Measurements from ENCODE around the gene LINGO1.

LINGO1 gene

GRCh38 chr15:77608774-77609173, 23.9 kb downstream of the LINGO1 start:
- no peaks in the 10 kb centered on the region for H3K9me3 ChIP-seq (ENCODE audit: control insufficient read depth in 5 of 5, low read length in 5 of 5)
- H3K9ac ChIP-seq (ENCODE audit: low read length in 5 of 5), result no peak overlapping the region
- H3K36me3 ChIP-seq (ENCODE audit: control insufficient read depth in 5 of 5, insufficient read depth in 5 of 5, low read length in 5 of 5), result no peaks in the 10 kb centered on the region
- H3K27me3 ChIP-seq (ENCODE audit: control insufficient read depth in 5 of 5, insufficient read depth in 4 of 5, low read length in 5 of 5), result peaks cover 10 to 32% (median 23%) of the 10 kb centered on the region in 5 donors
- H3K4me3 ChIP-seq (ENCODE audit: low read depth in 1 of 5, low read length in 5 of 5), result no peak overlapping the region
- H3K27ac ChIP-seq (ENCODE audit: low read depth, low read length), result no peak overlapping the region
- H3K4me1 ChIP-seq (ENCODE audit: control insufficient read depth in 5 of 5, insufficient read depth in 5 of 5, low read length in 5 of 5), result peaks cover 0 to 9% (median 2%) of the 10 kb centered on the region in 5 donors

DNA sequence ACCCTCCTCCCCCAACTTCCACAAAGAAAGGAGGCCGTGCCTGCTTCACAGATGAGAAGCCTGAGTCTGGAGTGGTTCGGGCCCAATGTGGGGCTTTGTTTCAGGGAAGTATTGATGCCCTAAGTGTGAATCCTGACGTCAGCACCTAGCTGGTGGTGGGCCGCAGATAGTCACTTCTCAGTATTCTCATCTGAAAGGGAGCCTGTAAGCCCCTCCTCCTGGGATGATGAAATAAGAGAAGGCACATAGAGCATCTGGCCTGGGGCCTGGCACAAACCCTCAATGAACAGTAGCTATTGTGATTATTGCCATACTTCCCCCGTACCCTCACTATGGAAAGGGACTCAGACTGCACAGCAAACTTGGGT, 24.8 kb downstream of the LINGO1 start:
- H3K9ac ChIP-seq (ENCODE audit: low read length in 5 of 5), result no peak overlapping the region
- H3K4me3 ChIP-seq (ENCODE audit: low read depth in 1 of 5, low read length in 5 of 5), result no peak overlapping the region
- no peaks in the 10 kb centered on the region for H3K9me3 ChIP-seq (ENCODE audit: control insufficient read depth in 5 of 5, low read length in 5 of 5)
- peaks cover 0 to 9% (median 2%) of the 10 kb centered on the region in 5 donors for H3K4me1 ChIP-seq (ENCODE audit: control insufficient read depth in 5 of 5, insufficient read depth in 5 of 5, low read length in 5 of 5)
- no peak overlapping the region for H3K27ac ChIP-seq (ENCODE audit: low read depth, low read length)
- no peaks in the 10 kb centered on the region for H3K36me3 ChIP-seq (ENCODE audit: control insufficient read depth in 5 of 5, insufficient read depth in 5 of 5, low read length in 5 of 5)
- peaks cover 10 to 32% (median 23%) of the 10 kb centered on the region in 5 donors for H3K27me3 ChIP-seq (ENCODE audit: control insufficient read depth in 5 of 5, insufficient read depth in 4 of 5, low read length in 5 of 5)

DNA sequence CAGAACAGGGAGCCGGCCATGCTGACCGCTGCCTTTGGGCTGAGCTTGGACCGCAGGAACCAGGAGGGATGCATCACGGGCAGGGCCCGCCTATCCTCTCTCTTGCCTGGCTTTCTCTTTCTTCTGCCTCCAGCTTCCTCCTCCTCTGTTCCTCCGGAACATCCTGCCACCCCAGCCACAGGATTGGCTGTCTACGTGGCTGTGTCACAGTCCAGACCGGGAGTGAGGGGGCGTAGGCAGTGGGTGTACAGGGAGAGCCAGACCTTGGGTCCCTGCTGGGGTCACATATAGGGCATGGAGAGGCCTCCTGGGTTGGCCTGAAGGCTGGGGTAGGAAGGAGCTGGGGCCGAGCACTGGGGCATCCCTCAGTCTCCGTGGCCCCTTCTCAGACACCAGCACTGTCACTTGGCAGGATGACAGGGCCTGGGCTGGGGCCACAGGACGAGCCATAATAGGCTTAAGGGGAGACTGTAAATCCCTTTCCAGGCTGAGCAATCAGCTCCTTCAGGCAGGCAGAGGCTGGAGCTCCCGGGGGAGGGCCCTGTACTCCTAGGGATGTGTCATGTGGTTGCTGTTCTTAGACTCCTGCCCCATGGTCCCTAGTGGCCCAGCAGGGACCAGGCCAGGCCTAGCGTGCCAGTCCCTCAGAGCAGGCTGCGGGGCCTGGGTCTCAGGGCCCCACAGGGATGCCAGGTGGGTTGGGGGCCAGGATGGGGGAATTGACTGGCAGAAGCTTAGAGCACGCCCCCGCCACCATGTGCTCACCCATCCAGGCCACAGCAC, 25.4 kb downstream of the LINGO1 start:
- Histone ChIP-seq H3K4me1 (ENCODE audit: control insufficient read depth in 5 of 5, insufficient read depth in 5 of 5, low read length in 5 of 5) (peaks cover 0 to 9% (median 2%) of the 10 kb centered on the region in 5 donors), H3K36me3 (ENCODE audit: control insufficient read depth in 5 of 5, insufficient read depth in 5 of 5, low read length in 5 of 5) (no peaks in the 10 kb centered on the region), H3K9me3 (ENCODE audit: control insufficient read depth in 5 of 5, low read length in 5 of 5) (no peaks in the 10 kb centered on the region), H3K4me3 (ENCODE audit: low read depth in 1 of 5, low read length in 5 of 5) (no peak overlapping the region), H3K27ac (ENCODE audit: low read depth, low read length) (no peak overlapping the region), H3K27me3 (ENCODE audit: control insufficient read depth in 5 of 5, insufficient read depth in 4 of 5, low read length in 5 of 5) (peaks cover 10 to 32% (median 23%) of the 10 kb centered on the region in 5 donors), H3K9ac (ENCODE audit: low read length in 5 of 5) (no peak overlapping the region)

DNA sequence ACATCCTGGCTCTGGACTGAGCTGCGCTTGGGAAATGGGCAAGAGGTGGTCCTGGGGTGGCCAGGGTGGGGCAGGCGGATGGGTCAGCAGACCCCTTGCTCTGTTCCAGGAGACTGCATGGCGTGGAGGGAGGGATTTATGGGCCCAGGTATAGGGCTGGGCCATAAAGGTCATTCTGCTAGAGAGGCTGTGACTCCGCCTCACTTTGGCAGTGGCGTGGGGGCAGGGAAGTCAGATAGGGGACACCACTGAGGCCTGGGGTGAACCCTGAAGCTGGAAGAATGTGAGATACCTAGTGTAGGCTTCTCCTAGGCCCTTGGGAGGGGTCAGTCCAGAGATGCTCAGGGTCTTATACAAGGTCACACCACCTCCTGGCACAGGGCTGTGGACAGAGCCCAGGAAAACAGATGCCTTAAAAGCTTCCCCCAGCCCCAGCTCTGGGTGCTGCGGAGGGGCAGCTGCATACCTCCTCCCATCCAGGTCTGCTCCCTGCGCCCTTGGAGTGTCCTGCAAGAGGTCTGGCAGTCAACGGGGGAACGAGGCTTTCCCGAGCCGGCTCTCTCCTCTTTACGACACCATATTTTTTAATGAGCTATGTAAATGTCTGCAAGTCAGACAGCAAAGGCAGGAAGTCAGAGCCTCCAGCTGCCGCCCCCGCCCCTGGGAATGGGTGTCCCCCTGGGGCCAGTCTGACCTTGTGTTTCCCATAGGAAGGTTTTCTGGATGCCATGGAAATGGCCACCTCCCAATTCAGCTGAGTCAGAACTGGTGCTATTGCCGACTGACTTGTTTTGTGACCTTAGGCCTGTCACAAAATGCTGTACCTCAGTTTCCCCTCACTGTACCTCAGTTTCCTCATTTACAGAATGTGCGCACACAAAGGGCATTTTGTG, 26.3 kb downstream of the LINGO1 start:
- Histone ChIP-seq H3K36me3 (ENCODE audit: control insufficient read depth in 5 of 5, insufficient read depth in 5 of 5, low read length in 5 of 5) (no peaks in the 10 kb centered on the region), H3K27ac (ENCODE audit: low read depth, low read length) (no peak overlapping the region), H3K4me1 (ENCODE audit: control insufficient read depth in 5 of 5, insufficient read depth in 5 of 5, low read length in 5 of 5) (peaks cover 0 to 8% (median 2%) of the 10 kb centered on the region in 5 donors), H3K27me3 (ENCODE audit: control insufficient read depth in 5 of 5, insufficient read depth in 4 of 5, low read length in 5 of 5) (peaks cover 10 to 32% (median 23%) of the 10 kb centered on the region in 5 donors), H3K9ac (ENCODE audit: low read length in 5 of 5) (no peak overlapping the region), H3K9me3 (ENCODE audit: control insufficient read depth in 5 of 5, low read length in 5 of 5) (no peaks in the 10 kb centered on the region), H3K4me3 (ENCODE audit: low read depth in 1 of 5, low read length in 5 of 5) (no peak overlapping the region)

DNA sequence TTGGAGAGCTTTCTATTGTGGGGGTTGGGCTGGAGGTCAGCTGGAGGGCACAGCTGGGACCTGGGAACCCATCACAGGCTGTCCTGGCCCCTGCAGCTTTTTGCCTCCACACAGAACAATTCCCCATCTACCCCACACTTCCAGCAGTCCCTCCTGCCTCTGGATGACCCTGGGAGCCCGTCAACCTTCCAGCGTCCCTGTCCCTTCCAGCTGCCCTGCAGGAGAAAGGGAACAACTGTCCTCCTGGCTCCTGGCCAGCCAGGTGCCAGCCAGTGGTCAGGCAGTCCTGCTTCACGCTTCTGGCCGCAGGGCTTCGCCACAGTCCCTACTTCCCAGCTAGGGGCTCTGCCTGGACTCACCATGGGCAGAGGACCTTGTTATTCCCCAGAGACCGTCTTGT, 27.2 kb downstream of the LINGO1 start:
- no peaks in the 10 kb centered on the region for H3K9me3 ChIP-seq (ENCODE audit: control insufficient read depth in 5 of 5, low read length in 5 of 5)
- H3K4me3 ChIP-seq (ENCODE audit: low read depth in 1 of 5, low read length in 5 of 5), result no peak overlapping the region
- H3K9ac ChIP-seq (ENCODE audit: low read length in 5 of 5), result no peak overlapping the region
- peaks cover 0 to 5% (median 2%) of the 10 kb centered on the region in 5 donors for H3K4me1 ChIP-seq (ENCODE audit: control insufficient read depth in 5 of 5, insufficient read depth in 5 of 5, low read length in 5 of 5)
- no peaks in the 10 kb centered on the region for H3K36me3 ChIP-seq (ENCODE audit: control insufficient read depth in 5 of 5, insufficient read depth in 5 of 5, low read length in 5 of 5)
- no peak overlapping the region for H3K27ac ChIP-seq (ENCODE audit: low read depth, low read length)
- H3K27me3 ChIP-seq (ENCODE audit: control insufficient read depth in 5 of 5, insufficient read depth in 4 of 5, low read length in 5 of 5), result peaks cover 10 to 32% (median 20%) of the 10 kb centered on the region in 5 donors

- no peak overlapping the region for H3K4me3 ChIP-seq (ENCODE audit: low read depth in 1 of 5, low read length in 5 of 5)
Observed at GRCh38 chr15:77604973-77605372, 27.7 kb downstream of the LINGO1 start.

DNA sequence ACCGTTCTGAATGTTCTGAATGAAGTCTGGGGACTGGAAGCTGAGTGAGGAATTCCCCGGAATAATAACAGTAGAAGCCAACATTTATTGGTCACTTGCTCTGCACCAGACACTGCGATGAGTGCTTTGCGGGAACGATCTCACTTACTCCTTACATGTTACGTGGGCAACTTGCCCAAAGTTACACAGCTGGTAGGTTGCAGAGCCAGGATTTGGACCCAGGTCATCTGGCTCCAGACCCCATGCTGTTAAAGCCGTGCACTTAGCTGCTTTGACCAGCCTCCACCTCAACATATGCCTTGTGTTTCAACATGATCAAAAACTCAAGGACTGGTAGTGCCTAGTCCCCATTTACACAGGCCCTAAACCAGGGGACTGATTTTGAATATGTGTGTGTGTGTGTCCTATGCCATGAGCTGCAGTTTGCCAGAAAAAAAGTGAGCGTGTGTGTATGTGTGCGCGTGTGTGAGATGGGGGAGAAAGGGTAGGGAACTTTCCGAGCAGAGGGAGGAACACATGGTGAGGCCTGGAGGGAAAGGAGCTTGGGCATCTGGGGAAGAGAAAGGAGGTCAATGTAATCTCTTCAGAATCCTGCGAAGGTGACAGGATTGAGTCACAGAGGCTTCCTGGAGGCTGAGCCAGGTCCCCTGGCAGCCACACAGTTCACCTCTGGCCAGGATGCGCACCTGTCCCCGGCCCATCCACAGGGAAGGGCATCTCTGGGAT, 28.9 kb downstream of the LINGO1 start:
- no peak overlapping the region for H3K9ac ChIP-seq (ENCODE audit: low read length in 5 of 5)

More at GRCh38 chr15:77604973-77605372, 27.7 kb downstream of the LINGO1 start:
- H3K36me3 ChIP-seq (ENCODE audit: control insufficient read depth in 5 of 5, insufficient read depth in 5 of 5, low read length in 5 of 5), result no peaks in the 10 kb centered on the region
- H3K9ac ChIP-seq (ENCODE audit: low read length in 5 of 5), result no peak overlapping the region
- H3K4me1 ChIP-seq (ENCODE audit: control insufficient read depth in 5 of 5, insufficient read depth in 5 of 5, low read length in 5 of 5), result peaks cover 0 to 5% (median 2%) of the 10 kb centered on the region in 5 donors
- no peak overlapping the region for H3K27ac ChIP-seq (ENCODE audit: low read depth, low read length)
- peaks cover 10 to 27% (median 20%) of the 10 kb centered on the region in 5 donors for H3K27me3 ChIP-seq (ENCODE audit: control insufficient read depth in 5 of 5, insufficient read depth in 4 of 5, low read length in 5 of 5)
- no peaks in the 10 kb centered on the region for H3K9me3 ChIP-seq (ENCODE audit: control insufficient read depth in 5 of 5, low read length in 5 of 5)

GRCh38 chr15:77602800-77603199, 29.9 kb downstream of the LINGO1 start:
- Histone ChIP-seq H3K9ac (ENCODE audit: low read length in 5 of 5) (no peak overlapping the region), H3K27me3 (ENCODE audit: control insufficient read depth in 5 of 5, insufficient read depth in 4 of 5, low read length in 5 of 5) (peaks cover 10 to 27% (median 20%) of the 10 kb centered on the region in 5 donors), H3K4me3 (ENCODE audit: low read depth in 1 of 5, low read length in 5 of 5) (no peak overlapping the region), H3K36me3 (ENCODE audit: control insufficient read depth in 5 of 5, insufficient read depth in 5 of 5, low read length in 5 of 5) (no peaks in the 10 kb centered on the region), H3K27ac (ENCODE audit: low read depth, low read length) (no peak overlapping the region), H3K9me3 (ENCODE audit: control insufficient read depth in 5 of 5, low read length in 5 of 5) (no peaks in the 10 kb centered on the region), H3K4me1 (ENCODE audit: control insufficient read depth in 5 of 5, insufficient read depth in 5 of 5, low read length in 5 of 5) (peaks cover 0 to 5% (median 2%) of the 10 kb centered on the region in 5 donors)

More for the DNA sequence above, 28.9 kb downstream of the LINGO1 start:
- peaks cover 10 to 27% (median 20%) of the 10 kb centered on the region in 5 donors for H3K27me3 ChIP-seq (ENCODE audit: control insufficient read depth in 5 of 5, insufficient read depth in 4 of 5, low read length in 5 of 5)
- H3K4me3 ChIP-seq (ENCODE audit: low read depth in 1 of 5, low read length in 5 of 5), result no peak overlapping the region
- no peaks in the 10 kb centered on the region for H3K9me3 ChIP-seq (ENCODE audit: control insufficient read depth in 5 of 5, low read length in 5 of 5)
- peaks cover 0 to 5% (median 2%) of the 10 kb centered on the region in 5 donors for H3K4me1 ChIP-seq (ENCODE audit: control insufficient read depth in 5 of 5, insufficient read depth in 5 of 5, low read length in 5 of 5)
- H3K27ac ChIP-seq (ENCODE audit: low read depth, low read length), result no peak overlapping the region
- no peaks in the 10 kb centered on the region for H3K36me3 ChIP-seq (ENCODE audit: control insufficient read depth in 5 of 5, insufficient read depth in 5 of 5, low read length in 5 of 5)

GRCh38 chr15:77599899-77600298, 32.8 kb downstream of the LINGO1 start:
- peaks cover 0 to 2% (median 0%) of the 10 kb centered on the region in 5 donors for H3K4me1 ChIP-seq (ENCODE audit: control insufficient read depth in 5 of 5, insufficient read depth in 5 of 5, low read length in 5 of 5)
- no peak overlapping the region for H3K4me3 ChIP-seq (ENCODE audit: low read depth in 1 of 5, low read length in 5 of 5)
- H3K36me3 ChIP-seq (ENCODE audit: control insufficient read depth in 5 of 5, insufficient read depth in 5 of 5, low read length in 5 of 5), result no peaks in the 10 kb centered on the region
- no peak overlapping the region for H3K27ac ChIP-seq (ENCODE audit: low read depth, low read length)
- H3K9ac ChIP-seq (ENCODE audit: low read length in 5 of 5), result no peak overlapping the region
- peaks cover 0 to 3% (median 3%) of the 10 kb centered on the region in 5 donors for H3K27me3 ChIP-seq (ENCODE audit: control insufficient read depth in 5 of 5, insufficient read depth in 4 of 5, low read length in 5 of 5)
- no peaks in the 10 kb centered on the region for H3K9me3 ChIP-seq (ENCODE audit: control insufficient read depth in 5 of 5, low read length in 5 of 5)

Measured in subcutaneous abdominal adipose tissue (tissue), 5 donors.